ENCODE data around the gene PIK3R2. TPM values are rescaled to one million over a fixed set of nuclear protein-coding genes. Genes with fewer than 3 reads are reported as not detected.

Gene PIK3R2
- total RNA-seq, 1 experiment from 2014 or later: 42.8 TPM

DNA sequence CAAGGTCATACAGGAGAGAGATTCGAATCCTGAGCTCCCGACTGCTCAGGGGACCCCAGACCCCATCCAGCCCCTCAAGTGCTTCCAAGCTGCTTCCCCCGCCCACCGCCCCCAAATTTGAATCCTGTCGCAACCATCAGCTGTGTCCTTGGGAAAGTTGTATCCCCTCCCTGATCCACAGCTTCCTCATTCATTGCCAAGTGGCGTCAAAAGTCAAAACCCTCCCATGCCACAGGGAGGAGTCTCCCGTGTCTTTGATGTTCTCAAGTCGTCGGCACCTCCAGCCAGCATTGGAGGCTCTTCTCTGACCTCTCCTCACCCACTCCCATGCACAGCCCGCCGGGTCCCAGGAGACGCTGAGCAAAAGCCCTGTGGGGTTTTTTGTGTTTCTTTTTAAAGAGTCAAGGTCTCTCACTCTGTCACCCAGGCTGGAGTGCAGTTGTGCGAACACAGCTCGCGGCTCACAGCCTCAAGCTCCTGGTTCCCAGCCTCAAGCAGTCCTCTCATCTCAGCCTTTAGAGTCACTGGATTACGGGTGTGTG lies 17.8 kb downstream of the PIK3R2 start:
- Histone ChIP-seq H2AK5ac (ENCODE audit: insufficient read length, low read length) (no peak overlapping the region), H2BK12ac (ENCODE audit: insufficient read length, low read depth, low read length) (no peak overlapping the region), H4K91ac (ENCODE audit: insufficient read length, low read depth, low read length) (no peak overlapping the region), H2BK5ac (ENCODE audit: insufficient read length, low read length) (no peak overlapping the region), H3K79me2 (ENCODE audit: insufficient read depth, low read length) (no peaks in the 10 kb centered on the region), H3K14ac (ENCODE audit: insufficient read depth, low read length) (no peak overlapping the region; the same call in 1 of the 2 replicates), H3K4me2 (ENCODE audit: insufficient read depth, insufficient read length, low read length) (no peak overlapping the region), H2BK15ac (ENCODE audit: low read depth, low read length) (no peak overlapping the region), H3T11ph (ENCODE audit: low read length) (no peak overlapping the region), H4K5ac (ENCODE audit: insufficient read length, low read depth, low read length) (no peak overlapping the region), H3K23me2 (ENCODE audit: insufficient read length, low read depth, low read length, poor library complexity, severe bottlenecking) (peaks cover 10% of the 10 kb centered on the region), H3K56ac (ENCODE audit: insufficient read length, low read depth, low read length) (no peak overlapping the region), H3K27ac (ENCODE audit: insufficient read length, low read depth, low read length) (no peak overlapping the region), H3K27me3 (ENCODE audit: insufficient read depth, low read length) (no peaks in the 10 kb centered on the region), H3K9me3 (ENCODE audit: control insufficient read depth, low read depth, low read length) (no peaks in the 10 kb centered on the region), H4K8ac (replicated peaks; ENCODE audit: insufficient read length, low read depth, low read length) (no peak overlapping the region), H2BK120ac (ENCODE audit: low read depth, low read length, poor library complexity, severe bottlenecking) (no peak overlapping the region), H4K20me1 (ENCODE audit: control insufficient read depth, insufficient read depth, insufficient read length) (no peaks in the 10 kb centered on the region), H3K4me1 (ENCODE audit: insufficient read depth, low read length) (no peaks in the 10 kb centered on the region; the same call in 1 of the 2 replicates), H3K79me1 (ENCODE audit: insufficient read depth, low read depth, low read length, poor library complexity, severe bottlenecking) (no peaks in the 10 kb centered on the region), H2BK20ac (ENCODE audit: low read depth, low read length, poor library complexity, severe bottlenecking) (no peak overlapping the region), H3K18ac (ENCODE audit: insufficient read length, low read depth, low read length) (no peak overlapping the region), H3K9ac (ENCODE audit: extremely low read depth, insufficient read length, low read length) (no peak overlapping the region), H3K23ac (ENCODE audit: insufficient read length, low read depth, low read length) (no peak overlapping the region), H3K4ac (ENCODE audit: low read depth, low read length) (no peak overlapping the region), H2AFZ (ENCODE audit: low read length) (no peak overlapping the region)
- Mint-ChIP-seq H3K9me3 (no peaks in the 10 kb centered on the region), H3K4me3 (no peak overlapping the region), H3K27ac (peak overlapping the region; percentile 34 to 73 (median 44); a peak in 3 of 7 replicates), H3K36me3 (ENCODE audit: insufficient read depth in 1 of 3, low read depth in 3 of 3) (peaks cover 17 to 51% (median 48%) of the 10 kb centered on the region in 3 experiments), H3K4me1 (peaks cover 9 to 18% of the 10 kb centered on the region in 2 experiments), H3K27me3 (ENCODE audit: low read depth) (peaks cover 17% of the 10 kb centered on the region)
- no peak for DNase-seq
- WGBS (ENCODE audit: extremely low coverage, insufficient read length, low lambda C conversion rate): no CpG with 5 or more reads among the region's 16 CpGs
- TF ChIP-seq, protein P1, sequence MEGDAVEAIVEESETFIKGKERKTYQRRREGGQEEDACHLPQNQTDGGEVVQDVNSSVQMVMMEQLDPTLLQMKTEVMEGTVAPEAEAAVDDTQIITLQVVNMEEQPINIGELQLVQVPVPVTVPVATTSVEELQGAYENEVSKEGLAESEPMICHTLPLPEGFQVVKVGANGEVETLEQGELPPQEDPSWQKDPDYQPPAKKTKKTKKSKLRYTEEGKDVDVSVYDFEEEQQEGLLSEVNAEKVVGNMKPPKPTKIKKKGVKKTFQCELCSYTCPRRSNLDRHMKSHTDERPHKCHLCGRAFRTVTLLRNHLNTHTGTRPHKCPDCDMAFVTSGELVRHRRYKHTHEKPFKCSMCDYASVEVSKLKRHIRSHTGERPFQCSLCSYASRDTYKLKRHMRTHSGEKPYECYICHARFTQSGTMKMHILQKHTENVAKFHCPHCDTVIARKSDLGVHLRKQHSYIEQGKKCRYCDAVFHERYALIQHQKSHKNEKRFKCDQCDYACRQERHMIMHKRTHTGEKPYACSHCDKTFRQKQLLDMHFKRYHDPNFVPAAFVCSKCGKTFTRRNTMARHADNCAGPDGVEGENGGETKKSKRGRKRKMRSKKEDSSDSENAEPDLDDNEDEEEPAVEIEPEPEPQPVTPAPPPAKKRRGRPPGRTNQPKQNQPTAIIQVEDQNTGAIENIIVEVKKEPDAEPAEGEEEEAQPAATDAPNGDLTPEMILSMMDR (conservative IDR thresholded peaks at IDR 0.05): no peak

Measured in H9 (cell line).